OCI-M1 (cell line): ENCODE results near the gene TRIO.

Experiments
- DNase-seq: peaks from one replicate; lab custom pipeline; 2025; lab: John Stamatoyannopoulos, UW

TRIO gene

DNA sequence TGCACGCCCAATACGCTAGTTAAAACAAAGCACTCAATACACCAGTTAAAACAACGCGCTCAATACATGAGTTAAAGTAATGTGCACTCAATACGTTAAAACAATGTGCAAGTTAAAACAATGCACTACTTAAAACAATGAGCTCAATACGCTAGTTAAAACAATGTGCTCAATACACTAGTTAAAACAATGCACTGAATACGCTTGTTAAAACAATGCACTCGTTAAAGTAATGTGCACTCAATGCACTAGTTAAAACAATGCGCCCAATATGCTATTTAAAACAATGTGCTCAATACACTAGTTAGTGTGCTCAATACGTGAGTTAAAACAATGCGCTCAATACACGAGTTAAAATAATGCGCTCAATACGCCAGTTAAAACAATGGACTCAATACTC lies 185.0 kb downstream of the TRIO start:
- DNase-seq: no peak

DNA sequence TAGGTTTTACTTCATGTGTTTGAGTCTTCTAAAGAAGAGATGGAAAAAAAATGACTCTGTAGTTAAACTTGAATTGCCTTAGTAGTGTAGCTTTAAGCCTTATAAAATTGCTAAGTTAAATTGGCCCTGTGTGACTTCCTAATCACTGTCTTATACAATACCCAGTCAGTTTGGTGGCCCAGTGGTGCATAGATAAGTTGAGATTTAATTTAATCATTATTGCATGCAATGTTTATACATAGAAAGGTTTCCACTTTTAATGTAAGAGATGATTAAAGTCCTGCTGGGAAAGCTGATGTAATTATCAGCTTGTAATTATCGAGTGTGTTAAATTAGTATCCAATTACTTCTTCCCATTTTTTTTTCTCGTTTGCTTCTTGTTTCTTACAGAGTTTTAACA lies 187.1 kb downstream of the TRIO start:
- DNase-seq: no peak

DNA sequence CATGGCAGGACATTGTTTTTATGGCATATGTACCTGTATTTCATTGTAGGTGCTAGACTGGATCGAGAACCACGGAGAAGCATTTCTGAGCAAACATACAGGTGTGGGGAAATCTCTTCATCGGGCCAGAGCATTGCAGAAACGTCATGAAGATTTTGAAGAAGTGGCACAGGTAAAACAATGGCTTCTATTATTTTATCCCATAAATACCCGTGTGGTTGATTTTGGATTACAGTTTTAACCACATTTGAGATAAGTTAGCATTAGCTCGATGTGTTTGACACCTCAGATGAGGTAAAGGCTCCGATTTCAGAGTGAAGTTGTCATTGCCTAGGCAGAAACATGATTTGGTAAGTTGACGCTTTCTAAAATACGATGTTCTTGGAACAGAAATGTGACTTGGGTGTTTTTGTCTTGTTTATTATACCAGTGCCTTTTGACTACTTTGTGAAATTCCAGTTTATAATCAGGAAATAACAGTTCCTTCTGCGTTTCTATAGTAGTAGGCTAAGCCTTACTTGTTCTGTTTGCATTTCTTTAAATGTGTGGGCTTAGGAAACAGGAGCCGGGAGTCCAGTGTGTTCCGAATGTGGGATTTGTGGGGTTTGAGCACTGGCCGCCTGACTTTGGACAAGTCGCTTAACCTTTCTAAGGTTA lies 187.7 kb downstream of the TRIO start:
- DNase-seq: no peak

DNA sequence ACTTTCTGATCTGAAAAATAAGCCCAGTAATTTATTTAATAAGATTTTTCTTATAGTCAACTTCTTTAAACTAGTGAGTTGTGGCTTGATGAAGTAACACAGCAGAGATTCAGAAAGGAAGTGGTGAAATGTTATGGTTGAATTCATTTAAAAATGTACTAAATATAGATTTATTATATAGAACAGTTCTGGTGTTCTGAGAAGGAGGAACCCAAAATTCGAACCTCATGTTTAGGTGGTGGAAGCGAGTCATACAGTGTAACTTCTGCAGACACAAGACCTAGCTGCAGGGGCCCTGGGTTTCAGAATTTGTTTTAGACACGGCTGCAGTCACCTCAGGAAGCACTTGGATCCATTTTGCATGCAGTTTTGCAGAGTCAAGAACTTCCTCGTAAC lies 188.2 kb downstream of the TRIO start:
- no peak for DNase-seq

DNA sequence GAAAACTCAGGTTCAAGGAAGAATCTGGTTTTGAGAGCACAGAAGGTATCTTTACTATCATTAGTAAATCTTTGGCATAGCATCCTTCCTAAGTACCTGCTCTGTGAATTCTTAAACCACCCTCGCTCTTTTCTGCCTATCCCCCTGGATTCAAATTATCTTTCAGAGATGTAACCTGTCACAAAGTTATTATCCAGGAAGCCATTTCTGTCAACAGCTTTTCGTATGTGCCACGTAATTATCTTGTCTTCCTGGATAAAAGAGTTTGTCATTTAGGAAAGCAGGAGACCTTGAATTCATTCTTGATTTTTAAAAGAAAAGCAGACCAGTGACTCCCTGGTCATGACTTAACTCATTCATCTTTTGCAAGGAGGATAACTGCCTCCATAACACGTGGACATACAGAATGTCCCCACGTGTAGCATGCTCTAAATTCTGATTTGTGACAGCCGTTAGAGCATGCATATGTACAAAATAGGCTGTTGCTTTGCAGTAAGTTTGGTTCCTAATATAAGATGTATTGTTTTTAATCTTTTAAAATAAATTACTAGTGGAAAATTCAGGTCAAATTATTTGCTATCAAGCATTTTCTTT lies 189.0 kb downstream of the TRIO start:
- no peak for DNase-seq

DNA sequence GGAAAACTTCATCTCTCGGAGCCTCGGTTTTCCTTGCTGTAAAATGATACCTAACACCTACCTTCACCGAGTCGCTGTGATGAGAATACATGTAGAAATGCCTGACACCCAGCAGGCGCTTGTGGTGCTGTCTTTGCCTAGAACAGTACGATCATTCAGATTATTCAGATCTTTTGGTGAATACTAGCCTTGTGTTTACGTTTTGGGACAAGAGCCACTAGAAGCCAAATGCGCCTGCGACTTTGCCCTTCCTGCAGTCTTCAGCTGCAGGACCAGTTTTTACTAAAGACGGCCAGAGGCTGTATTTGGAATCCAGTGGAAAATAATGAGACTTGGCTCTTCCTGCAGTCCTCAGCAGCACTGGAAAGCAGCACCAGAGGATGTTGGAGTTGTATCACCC lies 189.6 kb downstream of the TRIO start:
- no peak for DNase-seq

DNA sequence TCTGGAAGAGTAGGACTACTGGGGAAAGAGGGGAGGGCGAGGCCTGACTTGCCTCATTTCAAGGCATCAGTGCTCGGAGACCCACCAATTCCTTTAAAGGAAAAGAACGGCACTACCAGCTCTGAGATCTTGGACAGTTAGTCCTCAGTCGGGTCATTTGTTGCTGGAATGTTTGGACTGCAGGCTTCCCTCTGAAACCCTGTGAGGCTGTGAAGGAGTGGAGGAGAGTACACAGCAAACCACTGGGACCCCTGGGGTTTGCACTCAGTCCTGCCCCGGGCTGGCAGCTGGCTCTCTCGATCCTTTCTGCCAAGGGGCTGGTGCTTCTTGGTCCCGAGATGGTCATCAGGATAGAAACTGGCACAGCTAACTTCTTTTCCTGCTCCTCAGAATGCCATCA lies 194.5 kb downstream of the TRIO start:
- no peak for DNase-seq

DNA sequence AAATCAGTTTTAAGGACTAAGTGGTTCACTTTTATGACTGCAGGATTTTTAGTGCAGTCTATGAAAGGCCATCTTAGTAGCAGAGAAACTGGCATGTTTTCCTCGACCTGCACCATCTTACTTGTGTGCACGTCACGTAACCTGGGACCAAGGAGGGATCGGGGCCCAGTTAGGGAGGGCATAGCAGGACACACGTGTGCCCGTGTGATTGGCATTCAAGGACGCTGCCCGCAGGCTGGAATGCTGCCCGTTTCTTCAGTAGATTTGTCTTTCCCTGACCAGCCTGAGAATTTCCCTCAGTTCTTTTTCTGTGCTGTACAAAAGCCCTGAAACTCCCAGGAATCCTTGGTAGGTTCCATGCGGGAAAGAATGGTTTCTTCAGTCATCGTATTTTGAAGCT lies 196.3 kb downstream of the TRIO start:
- DNase-seq: no peak

DNA sequence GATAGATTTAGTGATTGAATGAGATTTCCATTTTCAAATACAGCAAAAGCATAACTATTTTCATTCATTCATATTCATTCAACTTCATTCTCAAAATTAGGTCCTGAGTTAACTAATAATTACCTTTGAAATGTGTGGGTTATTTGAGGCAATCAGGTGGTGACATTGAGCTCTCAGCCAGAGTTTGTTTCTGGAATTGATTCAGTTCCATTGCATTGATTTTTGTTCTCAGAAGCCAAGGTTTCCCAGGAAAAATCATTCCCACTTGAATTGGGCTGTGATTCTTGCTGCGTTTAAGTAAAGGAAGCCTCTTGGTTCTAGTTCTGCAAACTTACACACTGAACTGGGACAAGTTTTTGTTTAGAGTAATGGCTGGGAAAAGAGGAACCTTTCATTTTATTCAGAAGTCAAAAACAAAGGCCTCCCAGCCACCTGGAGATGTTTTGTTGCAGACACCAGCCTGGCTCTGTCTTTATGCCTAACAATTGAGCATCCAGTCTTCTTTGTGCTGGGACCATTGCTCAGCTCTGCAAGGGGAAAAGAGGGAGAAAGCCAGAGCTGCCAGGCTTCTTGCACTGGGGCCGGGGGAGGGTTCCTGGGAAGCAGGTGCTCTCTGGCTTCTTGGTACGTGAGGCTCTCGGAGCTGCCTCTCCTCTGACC lies 198.6 kb downstream of the TRIO start:
- DNase-seq: no peak

DNA sequence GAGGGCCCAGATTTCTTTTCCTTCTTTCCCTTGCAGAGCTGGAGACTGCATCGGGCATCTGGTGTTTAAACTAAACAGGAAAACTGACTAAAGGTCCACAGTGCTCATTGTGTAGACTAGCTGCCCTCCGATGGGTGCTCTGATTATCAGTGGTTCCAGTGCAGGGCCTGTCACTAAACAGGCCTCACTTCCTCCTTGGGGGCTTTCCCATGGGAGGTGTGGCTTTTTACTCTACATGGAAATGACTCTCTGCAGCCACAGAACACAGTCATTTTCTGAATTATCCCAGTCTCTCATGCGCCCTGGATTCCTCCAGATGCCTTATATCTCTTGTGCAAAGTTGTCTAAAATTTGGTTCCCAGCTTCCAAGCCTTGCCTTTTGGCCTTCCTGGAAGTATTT lies 199.2 kb downstream of the TRIO start:
- DNase-seq: no peak

DNA sequence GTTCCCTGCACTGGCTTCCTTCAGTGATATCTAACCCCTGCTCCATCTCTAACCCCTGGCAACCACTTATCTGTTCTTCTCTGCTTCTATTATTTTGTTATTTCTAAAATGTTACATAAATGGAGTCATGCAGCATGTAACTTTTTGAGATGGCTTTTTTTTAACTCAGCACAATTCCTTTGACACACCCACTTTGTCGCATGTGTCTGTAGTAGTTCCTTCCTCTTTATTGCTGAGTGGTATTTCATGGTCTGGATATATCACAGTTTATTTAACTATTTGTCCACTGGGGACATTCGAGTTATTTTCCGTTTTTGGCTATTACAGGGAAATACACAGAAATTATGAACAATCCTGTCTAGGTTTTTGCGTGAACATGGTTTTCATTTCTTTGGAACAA lies 200.2 kb downstream of the TRIO start:
- peak; percentile 2 for DNase-seq

DNA sequence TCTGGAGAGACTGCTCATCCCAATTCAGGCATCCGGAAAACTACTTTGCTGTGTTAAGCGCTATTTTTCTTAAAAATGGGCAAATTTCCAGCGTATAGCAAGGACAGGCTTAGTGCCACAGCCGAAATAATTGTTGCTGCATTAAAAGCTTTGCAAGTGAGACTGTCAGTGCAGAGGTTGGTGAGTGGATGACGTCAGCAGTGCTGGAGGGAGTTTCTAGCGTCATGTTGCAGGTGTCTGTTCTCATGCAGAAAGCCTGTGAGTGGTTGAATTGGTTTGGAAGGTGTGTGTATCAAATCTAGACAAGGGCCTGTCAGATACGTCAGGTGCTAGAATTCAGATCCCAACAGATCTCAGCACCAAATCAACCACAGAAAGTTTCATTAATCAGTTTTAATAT lies 204.4 kb downstream of the TRIO start:
- DNase-seq: no peak

DNA sequence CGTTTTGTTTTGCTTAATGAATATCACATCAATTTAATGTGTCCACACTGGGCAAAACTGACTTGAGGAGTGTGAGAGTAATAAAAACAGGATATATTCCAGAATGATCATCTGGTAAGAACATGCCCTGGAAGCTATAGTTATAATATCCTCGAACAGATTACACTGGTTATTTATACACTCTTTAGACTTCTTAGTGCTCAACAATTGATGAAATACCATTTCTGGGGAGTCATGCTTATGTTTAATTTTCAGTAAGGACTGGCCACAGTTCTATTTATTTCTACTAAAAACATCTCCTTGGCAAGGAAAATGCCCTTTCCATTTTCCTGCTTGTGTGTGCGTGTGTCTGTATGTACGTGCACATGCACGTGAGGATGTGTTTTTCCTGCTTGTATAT lies 205.0 kb downstream of the TRIO start:
- DNase-seq: no peak

DNA sequence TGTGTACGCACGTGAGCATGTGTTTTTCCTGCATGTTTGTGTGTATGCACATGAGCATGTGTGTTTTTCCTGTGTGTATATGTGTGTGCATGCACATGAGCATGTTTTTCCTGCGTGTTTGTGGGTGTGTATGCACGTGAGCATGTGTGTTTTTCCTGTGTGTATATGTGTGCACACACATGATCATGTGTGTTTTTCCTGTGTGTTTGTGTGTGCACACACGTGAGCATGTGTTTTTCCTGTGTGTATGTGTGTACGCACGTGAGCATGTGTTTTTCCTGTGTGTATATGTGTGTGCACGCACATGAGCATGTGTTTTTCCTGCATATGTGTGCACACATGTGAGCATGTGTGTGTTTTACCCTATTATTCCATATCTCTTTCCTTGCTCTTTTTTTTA lies 205.9 kb downstream of the TRIO start:
- DNase-seq: no peak

DNA sequence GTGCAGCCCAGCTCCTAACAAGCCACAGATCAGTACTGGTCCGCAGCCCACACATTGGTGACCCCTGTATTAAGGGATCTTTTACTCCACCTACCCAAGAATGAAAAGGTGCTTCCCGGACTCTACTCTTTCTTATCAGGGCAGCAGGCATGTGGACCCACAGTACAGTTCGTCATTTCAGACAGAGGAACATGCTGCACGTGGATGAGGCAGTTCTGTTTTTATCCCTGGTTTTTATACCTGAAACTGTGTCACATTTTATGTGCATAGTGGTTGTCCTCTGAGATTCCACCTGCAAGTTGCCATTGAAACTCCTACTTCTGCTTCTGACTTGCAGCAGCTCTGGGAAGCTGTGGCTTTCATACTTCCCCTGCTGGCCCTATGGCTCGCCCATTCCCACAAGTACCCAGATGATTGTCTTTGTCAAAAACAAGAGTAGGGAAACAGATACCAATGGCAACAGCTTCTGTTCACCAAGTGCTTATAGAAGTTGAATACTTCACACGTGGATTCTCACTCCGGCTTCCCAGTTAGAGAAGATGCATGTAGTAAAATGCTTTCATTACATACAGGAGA lies 208.0 kb downstream of the TRIO start:
- DNase-seq: no peak

DNA sequence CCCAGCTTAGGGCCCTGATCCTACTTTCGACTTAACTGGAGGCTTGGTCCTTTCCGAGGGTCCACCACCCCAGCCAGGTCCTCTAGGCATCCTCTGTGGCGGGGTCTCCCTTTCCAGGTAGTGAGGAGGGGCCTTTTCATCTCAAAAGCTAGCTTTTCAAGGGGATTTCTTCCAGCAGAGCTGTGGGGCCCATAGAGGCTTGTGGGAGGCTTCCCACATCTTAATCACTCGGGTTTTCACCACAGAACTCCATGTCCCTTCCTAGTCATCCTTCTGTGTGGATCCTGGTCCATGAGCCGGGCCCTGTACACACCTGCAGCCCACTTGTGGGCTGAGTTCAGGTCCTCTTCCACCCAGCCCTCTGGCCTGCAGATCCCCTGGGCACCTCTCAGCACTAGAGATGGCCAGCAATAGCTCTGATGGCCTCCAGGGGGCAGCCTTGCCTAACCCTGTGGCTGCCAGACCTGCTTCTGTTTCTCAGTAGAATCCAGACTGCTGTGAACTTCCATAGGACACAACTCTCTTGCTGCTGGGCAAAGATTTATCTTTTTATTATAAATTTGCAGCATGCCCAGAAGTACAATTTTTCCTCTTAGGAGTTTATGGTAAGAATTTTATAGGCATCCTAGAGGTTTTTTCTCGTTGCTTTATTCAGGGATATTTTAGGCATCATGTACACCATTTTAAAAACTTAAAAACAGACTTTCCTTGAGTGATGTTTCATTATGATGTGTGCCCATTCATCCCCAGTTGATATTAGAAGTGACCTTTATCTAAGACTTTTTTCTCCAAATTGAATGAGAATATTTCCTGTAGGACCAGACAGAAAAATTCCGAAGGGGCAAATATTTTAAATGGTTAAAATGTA lies 208.9 kb downstream of the TRIO start:
- DNase-seq: peak; percentile 70

DNA sequence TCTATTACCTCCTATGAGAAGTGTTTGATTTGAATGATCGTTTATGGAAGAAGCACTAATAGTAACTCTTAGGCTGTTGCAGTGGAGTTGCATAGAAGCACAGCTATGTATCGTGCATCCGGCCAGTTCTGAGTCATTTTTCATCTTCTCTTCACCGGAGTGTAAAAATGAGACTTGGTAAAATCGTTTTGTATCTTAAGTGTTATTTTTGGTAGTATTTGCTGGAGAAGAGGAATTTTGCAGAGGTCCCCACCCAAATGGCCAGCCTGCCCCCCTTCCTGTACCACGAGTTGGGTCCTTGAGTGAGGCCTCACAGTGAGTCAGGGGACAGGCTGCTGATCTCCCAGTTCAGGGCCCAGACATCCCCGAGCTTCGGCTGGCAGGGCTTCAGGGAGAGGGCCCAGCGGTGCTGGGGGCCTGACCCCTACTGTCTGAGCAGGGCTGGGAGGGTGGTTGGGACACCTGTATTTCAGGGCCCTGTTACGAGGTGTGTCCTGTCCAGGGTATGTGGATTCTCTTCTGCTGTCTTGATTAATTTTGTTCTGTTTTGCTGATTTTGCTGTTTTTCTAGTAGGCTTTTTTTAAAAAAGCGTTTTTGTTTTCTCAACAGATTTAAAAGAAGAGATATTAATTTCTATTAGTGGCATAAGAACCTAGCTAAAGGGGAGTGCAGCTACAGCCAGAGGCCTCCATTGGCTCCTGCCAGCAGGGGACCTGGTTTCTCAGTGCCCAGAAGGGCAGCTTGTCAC lies 210.8 kb downstream of the TRIO start:
- DNase-seq: no peak

DNA sequence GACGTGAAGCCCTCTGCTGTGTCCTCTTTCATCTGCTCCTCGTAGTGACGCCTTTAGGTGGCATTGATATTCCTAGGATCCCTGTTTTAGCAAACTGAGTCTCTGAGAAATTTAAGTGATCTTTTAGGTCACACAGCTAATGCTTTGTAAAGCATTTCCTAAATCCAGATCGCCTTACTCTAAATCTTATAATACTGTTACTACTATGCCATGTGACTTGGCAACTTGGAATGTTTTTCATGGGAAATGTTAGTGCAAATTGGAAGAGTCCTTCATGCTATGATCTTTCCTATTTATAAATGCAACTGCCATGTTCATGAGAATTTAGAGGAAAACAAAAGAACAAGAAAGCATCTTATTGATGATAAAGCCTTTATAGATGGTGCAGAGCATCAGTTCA lies 212.2 kb downstream of the TRIO start:
- DNase-seq: no peak

DNA sequence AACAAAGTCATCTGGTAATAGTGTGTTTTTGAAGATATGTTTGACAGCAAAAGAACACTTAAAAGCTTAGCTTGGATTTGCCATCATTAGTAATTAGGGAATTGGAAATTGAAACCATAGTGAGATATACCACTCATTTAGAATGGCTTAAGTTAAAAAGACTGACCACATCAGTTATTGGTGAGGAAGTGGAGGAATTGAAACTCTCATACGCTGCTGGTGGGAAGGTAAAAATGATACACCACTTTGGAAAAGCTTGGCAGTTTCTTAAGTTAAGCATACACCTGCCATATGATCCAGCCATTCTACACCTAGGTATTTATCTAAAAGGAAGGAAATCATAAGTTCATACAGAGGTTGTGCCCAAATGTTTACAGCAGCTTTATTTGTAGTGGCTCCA lies 213.2 kb downstream of the TRIO start:
- DNase-seq: no peak

DNA sequence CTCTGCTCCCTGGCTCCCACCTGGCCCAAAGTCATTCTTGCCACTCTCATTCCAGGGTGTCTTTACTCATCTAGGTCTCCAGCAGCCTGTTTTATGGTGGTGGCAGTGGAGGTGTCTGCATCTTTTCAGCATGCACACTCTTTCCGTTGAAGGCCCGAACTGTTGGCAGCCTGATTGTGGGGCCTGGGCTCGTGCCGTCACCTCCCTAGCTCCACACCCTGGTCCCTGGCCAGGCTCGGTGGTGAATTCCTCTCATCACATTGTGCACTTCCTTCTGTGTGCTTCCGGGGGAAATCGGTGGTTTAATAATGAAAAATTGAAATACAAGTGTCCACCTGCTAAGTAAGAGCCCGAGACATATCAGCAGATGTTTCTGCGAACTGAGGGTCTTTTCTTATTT lies 214.3 kb downstream of the TRIO start:
- DNase-seq: no peak

DNA sequence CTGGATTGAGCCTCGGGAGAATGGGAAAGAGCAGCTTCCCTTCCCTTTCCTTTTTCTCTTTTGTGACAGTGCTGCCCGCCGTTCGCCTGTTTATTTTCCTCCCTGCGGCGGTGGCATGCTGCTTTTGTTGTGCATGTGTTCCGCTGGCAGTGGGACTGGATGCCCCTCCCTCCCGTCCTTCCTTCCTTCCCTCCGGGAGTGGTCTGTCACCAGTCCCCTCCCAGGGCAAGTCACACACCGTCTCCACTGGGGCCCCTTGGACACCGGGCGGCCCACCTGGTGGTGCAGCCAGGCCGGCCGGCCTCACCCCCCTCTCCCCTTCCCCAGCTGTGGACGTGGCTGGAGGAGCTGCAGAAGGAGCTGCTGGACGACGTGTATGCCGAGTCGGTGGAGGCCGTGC lies 214.7 kb downstream of the TRIO start:
- DNase-seq: no peak

DNA sequence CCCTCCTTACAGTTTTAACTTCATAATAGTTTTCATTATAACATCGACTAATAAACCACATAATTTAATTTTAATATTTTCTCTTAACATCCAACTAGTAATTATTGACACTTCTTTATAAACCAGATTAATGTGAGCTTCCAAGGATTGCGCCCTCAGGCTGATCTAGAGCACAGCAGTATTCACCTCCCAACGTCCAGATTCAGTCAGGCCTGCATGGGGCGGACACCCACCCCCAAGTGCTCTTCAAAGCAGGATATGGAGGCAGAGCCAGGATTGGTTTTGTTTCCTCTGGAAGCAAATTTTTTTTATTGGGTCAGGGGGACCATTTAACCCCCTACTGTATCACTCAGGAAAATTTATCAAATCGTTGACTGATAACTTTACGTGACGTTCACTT lies 215.4 kb downstream of the TRIO start:
- DNase-seq: no peak
